IgD-negative memory B cell (primary cell): ENCODE measurements around the gene CSF1. TPM values are rescaled to one million over a fixed set of nuclear protein-coding genes. Genes with fewer than 3 reads are reported as not detected.

Source experiments
- H3K27ac Mint-ChIP-seq, 3 donors: one replicate each; pipeline ENCODE4 v1.8.0; 2020 to 2022; ENCODE audit warnings: mild to moderate bottlenecking in 3 of 3, mixed read lengths in 3 of 3, moderate library complexity in 1 of 3
- H3K27me3 Mint-ChIP-seq: one replicate; pipeline ENCODE4 v1.8.0; 2021; ENCODE audit warnings: mixed read lengths
- H3K36me3 Mint-ChIP-seq: one replicate; pipeline ENCODE4 v1.8.0; 2020; ENCODE audit warnings: mild to moderate bottlenecking, mixed read lengths
- H3K4me1 Mint-ChIP-seq, 3 donors: one replicate each; pipeline ENCODE4 v1.8.0; 2020 to 2022; ENCODE audit warnings: mixed read lengths in 3 of 3, mild to moderate bottlenecking in 1 of 3
- H3K4me3 Mint-ChIP-seq, 4 donors: one replicate each; pipeline ENCODE4 v1.8.0; 2020 to 2022; ENCODE audit warnings: mild to moderate bottlenecking in 4 of 4, mixed read lengths in 4 of 4, moderate library complexity in 3 of 4
- H3K9me3 Mint-ChIP-seq, 3 donors: one replicate each; pipeline ENCODE4 v1.8.0; 2020 to 2021; ENCODE audit warnings: mixed read lengths in 3 of 3, mild to moderate bottlenecking in 1 of 3
- polyA plus RNA-seq: library from polyadenylated mRNA; unstranded; fragments of 300-500 nt; fragmentation: Illumina TruSeq; gene quantifications from one replicate; pipeline ENCODE4 v1.2.3, GENCODE V29; 2021

CSF1 gene
- polyA plus RNA-seq, 1 donor from 2014 or later: 0.18 TPM

GRCh38 chr1:109976762-109977161 lies 66.1 kb downstream of the CSF1 start:
- H3K4me1 Mint-ChIP-seq: no peaks in the 10 kb centered on the region
- H3K27ac Mint-ChIP-seq: peak overlapping the region in 1 of 3 donors; percentile 4
- peaks cover 15% of the 10 kb centered on the region for H3K27me3 Mint-ChIP-seq
- no peaks in the 10 kb centered on the region for H3K36me3 Mint-ChIP-seq
- H3K9me3 Mint-ChIP-seq: no peaks in the 10 kb centered on the region
- H3K4me3 Mint-ChIP-seq: no peak overlapping the region

GRCh38 chr1:109977225-109977624 lies 66.6 kb downstream of the CSF1 start:
- Mint-ChIP-seq H3K36me3 (no peaks in the 10 kb centered on the region), H3K27me3 (peaks cover 15% of the 10 kb centered on the region), H3K9me3 (no peaks in the 10 kb centered on the region), H3K4me1 (no peaks in the 10 kb centered on the region), H3K4me3 (no peak overlapping the region), H3K27ac (peak overlapping the region in 1 of 3 donors; percentile 4)

GRCh38 chr1:109977657-109978378 lies 67.2 kb downstream of the CSF1 start:
- peaks cover 12% of the 10 kb centered on the region for H3K27me3 Mint-ChIP-seq
- no peaks in the 10 kb centered on the region for H3K9me3 Mint-ChIP-seq
- H3K4me1 Mint-ChIP-seq: no peaks in the 10 kb centered on the region
- no peak overlapping the region for H3K27ac Mint-ChIP-seq
- no peaks in the 10 kb centered on the region for H3K36me3 Mint-ChIP-seq
- no peak overlapping the region for H3K4me3 Mint-ChIP-seq

- Mint-ChIP-seq H3K4me3 (no peak overlapping the region), H3K27me3 (peaks cover 12% of the 10 kb centered on the region), H3K36me3 (no peaks in the 10 kb centered on the region), H3K27ac (no peak overlapping the region), H3K4me1 (no peaks in the 10 kb centered on the region), H3K9me3 (no peaks in the 10 kb centered on the region)
Observed at GRCh38 chr1:109978761-109979488, 68.3 kb downstream of the CSF1 start.

- peaks cover 0 to under 1% (median under 1%) of the 10 kb centered on the region in 3 donors for H3K4me1 Mint-ChIP-seq
- no peaks in the 10 kb centered on the region for H3K9me3 Mint-ChIP-seq
- no peak overlapping the region for H3K4me3 Mint-ChIP-seq
- H3K36me3 Mint-ChIP-seq: no peaks in the 10 kb centered on the region
- H3K27me3 Mint-ChIP-seq: peaks cover 9% of the 10 kb centered on the region
- no peak overlapping the region for H3K27ac Mint-ChIP-seq
Observed at GRCh38 chr1:109979489-109980091, 68.9 kb downstream of the CSF1 start.

Other genes with a start within 250 kb of the CSF1 start
- 11.6 TPM for gene GSTM2, start 242.8 kb upstream of the CSF1 start, polyA plus RNA-seq
- gene GSTM1, start 223.0 kb upstream of the CSF1 start, polyA plus RNA-seq: not detected
- not detected for gene GSTM5, start 198.6 kb upstream of the CSF1 start, polyA plus RNA-seq
- gene GSTM3, start 169.8 kb upstream of the CSF1 start, polyA plus RNA-seq: 4.6 TPM
- gene EPS8L3, start 146.9 kb upstream of the CSF1 start, polyA plus RNA-seq: not detected
- gene AHCYL1, start 73.9 kb downstream of the CSF1 start, polyA plus RNA-seq: 42.5 TPM
- 22.5 TPM for gene STRIP1, start 123.8 kb downstream of the CSF1 start, polyA plus RNA-seq
- gene ALX3, start 159.8 kb downstream of the CSF1 start, polyA plus RNA-seq: not detected
- not detected for gene UBL4B, start 201.6 kb downstream of the CSF1 start, polyA plus RNA-seq
- gene SLC6A17, start 239.6 kb downstream of the CSF1 start, polyA plus RNA-seq: not detected